ENCODE data around the gene OAS2.

Gene OAS2

DNA sequence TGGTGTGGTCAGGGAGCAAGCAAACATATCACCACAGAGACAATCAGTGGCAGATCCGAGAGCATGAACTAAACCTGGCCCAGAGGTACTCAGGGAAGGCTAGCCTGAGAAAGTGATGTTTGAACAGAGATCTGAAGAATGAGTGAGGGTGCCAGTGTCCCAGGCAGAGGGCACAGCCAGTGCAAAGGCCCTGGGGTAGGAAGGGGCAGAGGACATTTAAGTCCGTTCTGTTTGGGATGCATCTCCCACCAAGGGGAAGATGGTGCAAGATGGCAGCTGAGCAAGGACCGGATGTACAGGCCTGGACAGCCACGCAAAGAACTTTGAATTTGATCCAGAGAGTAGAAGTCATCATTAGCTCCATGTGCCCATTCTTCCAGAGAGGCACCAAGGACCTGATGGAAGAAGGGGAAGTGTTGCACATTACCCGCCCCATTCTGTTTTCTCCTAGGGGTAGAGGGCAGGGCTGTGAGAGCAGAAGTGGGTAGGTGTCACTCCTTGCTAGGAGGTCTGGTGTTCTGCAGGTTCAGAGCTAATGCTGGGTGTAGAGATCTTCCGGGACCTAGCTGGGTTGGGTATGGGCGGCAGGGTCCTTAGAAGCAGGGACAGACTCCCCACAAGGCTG lies 82.1 kb downstream of the OAS2 start:
- DNase-seq: no peak

DNA sequence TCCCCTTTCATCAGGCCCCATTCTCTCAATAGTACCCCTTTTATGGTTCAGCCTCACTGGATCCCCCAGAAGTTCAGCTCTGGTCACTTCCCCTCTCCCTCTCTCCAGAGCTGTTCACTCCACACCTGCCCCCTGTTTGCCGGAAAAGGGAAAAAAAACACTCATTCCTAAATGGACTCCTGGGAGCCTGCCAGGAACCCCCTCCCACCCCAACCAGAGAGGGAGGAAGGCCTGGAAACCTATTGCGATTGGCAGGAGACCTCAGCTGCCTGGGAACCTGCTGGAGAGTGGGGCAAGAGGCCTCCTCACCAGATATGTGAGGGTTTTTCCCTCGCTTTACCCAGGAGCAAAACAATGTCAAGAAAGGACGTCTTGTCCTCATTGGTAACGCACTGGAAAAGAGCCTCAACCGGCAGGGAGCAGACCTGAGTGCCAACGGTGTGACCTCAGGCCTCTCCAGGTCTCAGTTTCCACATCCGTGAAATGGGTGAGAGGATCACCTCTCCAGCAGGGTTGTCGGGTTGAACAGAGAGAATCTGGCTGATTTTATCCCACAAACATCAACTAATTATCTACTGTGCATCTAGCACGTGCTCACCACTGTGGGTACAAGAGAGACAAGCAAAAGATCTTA lies 82.9 kb downstream of the OAS2 start:
- DNase-seq: no peak

Measured in hematopoietic multipotent progenitor cell treated with erythropoietin and hydrocortisone succinate and interleukin-3 and kit ligand, for 8 days (in vitro differentiated cells).